ENCODE data around the gene DIS3L2. TPM values are rescaled to one million over a fixed set of nuclear protein-coding genes. Genes with fewer than 3 reads are reported as not detected.

Gene DIS3L2
- total RNA-seq, 4 donors from 2014 or later: 18.7 to 30.9 (median 26.1) TPM

GRCh38 chr2:232280341-232280740, 318.8 kb downstream of the DIS3L2 start:
- no peak for TF ChIP-seq CTCF (IDR thresholded peaks at IDR 0.05; ENCODE audit: low read depth)

GRCh38 chr2:232281858-232282507, 320.5 kb downstream of the DIS3L2 start:
- TF ChIP-seq CTCF (IDR thresholded peaks at IDR 0.05; ENCODE audit: low read depth): no peak

DNA sequence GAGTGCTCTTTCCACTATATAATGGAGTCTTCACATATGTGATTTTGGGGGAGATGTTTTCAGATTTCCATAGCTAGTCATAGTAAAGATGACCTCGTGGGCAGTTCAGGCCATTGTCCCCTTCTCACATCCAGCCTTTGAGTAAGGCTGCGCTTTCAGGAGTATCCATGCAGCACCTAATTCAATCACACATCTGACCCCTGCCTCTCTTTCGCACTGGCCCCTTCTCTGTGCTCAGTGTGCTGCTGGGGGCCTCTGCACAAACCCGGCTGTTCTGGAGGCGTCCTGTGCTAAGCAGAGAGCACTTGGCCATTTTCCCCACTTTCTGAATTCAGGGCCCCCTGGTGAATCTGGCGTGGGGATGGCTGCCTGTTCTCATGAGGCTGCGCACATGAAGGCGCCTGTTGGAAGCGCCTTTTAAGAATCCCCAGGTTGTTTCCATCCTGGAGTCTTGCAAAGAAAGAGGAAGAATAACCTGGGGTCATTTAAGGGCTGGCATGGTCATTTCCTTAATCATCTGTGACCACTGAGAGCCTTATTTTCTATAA, 321.1 kb downstream of the DIS3L2 start:
- TF ChIP-seq CTCF (IDR thresholded peaks at IDR 0.05; ENCODE audit: low read depth): no peak

DNA sequence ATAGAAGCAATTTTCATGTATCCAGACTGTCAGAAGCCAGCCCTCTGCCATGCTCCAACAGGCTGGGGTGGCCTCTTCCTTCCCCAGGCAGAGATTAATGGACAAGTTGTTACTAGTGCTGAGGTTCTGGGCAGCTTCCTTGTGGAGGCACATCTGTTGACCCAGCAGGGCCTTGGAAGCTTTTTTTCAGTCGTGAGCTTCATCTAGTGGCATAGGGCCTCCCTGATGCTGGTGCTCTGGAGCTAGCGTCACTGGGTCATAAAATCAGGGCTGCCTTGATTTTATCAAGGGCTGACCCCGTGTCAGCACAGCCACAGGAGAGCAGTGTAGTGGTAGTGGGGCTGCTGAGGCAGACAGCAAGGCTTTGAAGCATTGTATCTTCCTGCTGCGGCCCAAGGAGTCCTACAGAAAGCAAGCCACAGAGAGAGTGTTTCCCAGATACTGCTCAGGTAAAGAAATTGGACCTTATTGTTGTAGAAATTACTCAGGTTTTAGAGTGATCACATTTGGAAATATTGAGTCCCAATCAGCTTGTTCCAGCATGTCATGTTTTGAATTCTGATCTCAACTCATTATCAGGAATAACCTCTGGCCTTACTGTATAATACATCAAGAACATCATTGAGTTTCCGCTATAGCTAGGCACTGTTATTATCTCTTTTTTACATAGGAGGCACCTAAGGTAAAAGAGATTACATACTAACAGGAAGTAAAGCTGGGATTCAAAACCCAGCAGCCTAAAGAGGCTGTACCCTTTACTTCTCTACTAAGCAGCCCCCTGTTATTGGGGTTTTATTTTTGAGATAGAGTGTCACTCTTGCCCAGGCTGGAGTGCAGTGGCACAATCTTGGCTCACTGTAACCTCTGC, 324.7 kb downstream of the DIS3L2 start:
- no peak for TF ChIP-seq CTCF (IDR thresholded peaks at IDR 0.05; ENCODE audit: low read depth)

GRCh38 chr2:232287316-232287715, 325.8 kb downstream of the DIS3L2 start:
- no peak for TF ChIP-seq CTCF (IDR thresholded peaks at IDR 0.05; ENCODE audit: low read depth)

GRCh38 chr2:232288489-232289030, 327.0 kb downstream of the DIS3L2 start:
- TF ChIP-seq CTCF (IDR thresholded peaks at IDR 0.05; ENCODE audit: low read depth): no peak

DNA sequence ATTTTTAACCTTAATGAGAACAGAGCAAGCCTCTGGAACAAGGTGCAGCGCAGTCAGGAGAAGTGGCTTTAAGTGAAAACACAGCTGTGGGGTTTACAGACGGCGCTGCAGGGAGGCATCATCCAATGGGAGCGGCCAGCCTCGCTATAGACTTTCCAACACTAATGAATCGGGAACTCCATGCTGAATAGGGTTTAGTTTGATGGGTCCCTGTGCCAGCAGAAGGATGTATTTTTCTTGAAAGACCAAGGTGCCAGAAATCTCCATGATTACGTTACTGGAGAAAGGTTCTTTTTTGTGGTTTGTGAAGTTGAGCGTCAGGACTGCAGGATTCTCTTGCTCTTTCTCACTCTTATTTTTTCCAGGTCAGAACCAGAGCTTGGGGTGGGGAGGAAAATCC, 329.2 kb downstream of the DIS3L2 start:
- TF ChIP-seq CTCF (IDR thresholded peaks at IDR 0.05; ENCODE audit: low read depth): no peak

Measured in subcutaneous adipose tissue (tissue), 4 donors.